IMR-90 (cell line): ENCODE results near the gene MTMR6.

Experiments used
- BHLHE40 ChIP-seq: fragments of 150-350 bp; IDR thresholded peaks from 2 replicates; pipeline ENCODE4 v1.6.1; 2016; ENCODE audit warnings: mild to moderate bottlenecking, low read depth, low read length
- CTCF ChIP-seq: conservative IDR thresholded peaks from 2 replicates; pipeline ENCODE4 v1.5.1; 2012; ENCODE audit warnings: mild to moderate bottlenecking, low read depth, low read length, improper control_type of control experiment
- FOS ChIP-seq: fragments of 150-350 bp; IDR thresholded peaks from 2 replicates; pipeline ENCODE4 v1.6.1; 2016; ENCODE audit warnings: low read depth, low read length
- MAFK ChIP-seq: IDR thresholded peaks from 2 replicates; pipeline ENCODE4 v1.6.1; 2012; ENCODE audit warnings: low read depth, low read length, improper control_type of control experiment
- MAZ ChIP-seq: IDR thresholded peaks from 2 replicates; pipeline ENCODE4 v1.6.1; 2012; ENCODE audit warnings: low read depth, mild to moderate bottlenecking, low read length, improper control_type of control experiment, moderate library complexity, borderline replicate concordance
- MXI1 ChIP-seq: IDR thresholded peaks from 2 replicates; pipeline ENCODE4 v1.6.1; 2012; ENCODE audit warnings: low read depth, mild to moderate bottlenecking, low read length, moderate library complexity, borderline replicate concordance
- NFE2L2 ChIP-seq: fragments of 150-350 bp; IDR thresholded peaks from 2 replicates; pipeline ENCODE4 v1.6.1; 2016; ENCODE audit warnings: low read depth, mild to moderate bottlenecking, low read length
- POLR2A ChIP-seq: IDR thresholded peaks from 2 replicates; pipeline ENCODE4 v1.6.1; 2012; ENCODE audit warnings: mild to moderate bottlenecking, low read depth, low read length
- RAD21 ChIP-seq: IDR thresholded peaks from 2 replicates; pipeline ENCODE4 v1.6.1; 2012; ENCODE audit warnings: low read length, improper control_type of control experiment
- RCOR1 ChIP-seq: IDR thresholded peaks from 2 replicates; pipeline ENCODE4 v1.6.1; 2012; ENCODE audit warnings: mild to moderate bottlenecking, low read length, improper control_type of control experiment; ENCODE audit not compliant: insufficient replicate concordance
- RFX5 ChIP-seq: IDR thresholded peaks from 2 replicates; pipeline ENCODE4 v1.8.0; 2012; ENCODE audit warnings: low read depth, mild to moderate bottlenecking, low read length, moderate library complexity
- USF2 ChIP-seq: fragments of 150-350 bp; IDR thresholded peaks from 2 replicates; pipeline ENCODE4 v1.6.1; 2017; ENCODE audit warnings: mild to moderate bottlenecking, antibody characterized with exemption, low read length, low read depth

DNA sequence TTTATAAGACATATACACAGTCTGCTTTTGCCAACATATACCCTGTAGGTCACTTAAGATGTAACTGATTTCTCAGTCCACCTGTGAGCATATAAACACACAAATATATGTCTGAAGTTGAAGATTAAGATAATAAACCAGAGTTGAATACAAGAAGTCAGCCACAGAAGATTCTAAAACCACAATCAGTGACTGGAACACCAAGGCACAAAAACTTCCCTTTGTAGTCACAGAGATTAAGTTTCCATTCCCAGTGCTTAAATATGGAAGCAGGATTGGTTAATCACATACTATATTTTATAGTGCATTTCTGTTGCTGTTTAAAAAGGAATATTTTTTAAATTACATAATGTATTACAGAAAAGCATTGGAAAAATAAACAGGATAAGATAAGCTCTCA, 39.9 kb downstream of the MTMR6 start:
- TF ChIP-seq CTCF (no peak), MXI1 (no peak), POLR2A (no peak), RFX5 (no peak), MAFK (no peak), FOS (no peak), USF2 (no peak), NFE2L2 (no peak), BHLHE40 (no peak), RCOR1 (no peak), RAD21 (no peak), MAZ (no peak)
